Neuron (in vitro differentiated cells): ENCODE results near the gene ATP5F1B.
"Not testable (repeated sequence)": the region's sequence is repeated elsewhere in the genome, so short reads cannot be mapped to it uniquely, and the experiment has no call there.

Source experiments
- H2AFZ ChIP-seq: one replicate; pipeline ENCODE4 v1.6.1; 2013; ENCODE audit warnings: low read depth, mild to moderate bottlenecking, inconsistent platforms, low read length, moderate library complexity
- H3K27me3 ChIP-seq: one replicate; pipeline ENCODE4 v1.6.1; 2013; ENCODE audit warnings: low read length; ENCODE audit not compliant: insufficient read depth
- H3K36me3 ChIP-seq: one replicate; pipeline ENCODE4 v1.6.1; 2013; ENCODE audit warnings: low read length; ENCODE audit not compliant: insufficient read depth
- H3K4me1 ChIP-seq: one replicate; pipeline ENCODE4 v1.6.1; 2013; ENCODE audit warnings: low read length; ENCODE audit not compliant: insufficient read depth
- H3K4me3 ChIP-seq: 2 replicates; pipeline ENCODE4 v1.5.1; 2013; ENCODE audit warnings: mild to moderate bottlenecking, low read length, moderate library complexity
- H3K9me3 ChIP-seq: one replicate; pipeline ENCODE4 v1.6.1; 2013; ENCODE audit warnings: low read length

The ATP5F1B gene

GRCh38 chr12:56670836-56671235 is 25.1 kb upstream of the ATP5F1B start:
- H3K27me3 ChIP-seq: no peaks in the 10 kb centered on the region
- H3K36me3 ChIP-seq: peaks cover 72% of the 10 kb centered on the region
- H3K9me3 ChIP-seq: no peaks in the 10 kb centered on the region
- H3K4me1 ChIP-seq: no peaks in the 10 kb centered on the region
- H3K4me3 ChIP-seq: no peak overlapping the region
- H2AFZ ChIP-seq: no peak overlapping the region

- Histone ChIP-seq H3K9me3 (no peaks in the 10 kb centered on the region), H3K36me3 (peaks cover 90% of the 10 kb centered on the region), H3K4me1 (no peaks in the 10 kb centered on the region), H2AFZ (no peak overlapping the region), H3K27me3 (no peaks in the 10 kb centered on the region), H3K4me3 (no peak overlapping the region)
Observed at GRCh38 chr12:56668197-56668457, 22.3 kb upstream of the ATP5F1B start.

- H3K9me3 ChIP-seq: no peaks in the 10 kb centered on the region
- no peaks in the 10 kb centered on the region for H3K27me3 ChIP-seq
- no peak overlapping the region for H2AFZ ChIP-seq
- peaks cover 44% of the 10 kb centered on the region for H3K36me3 ChIP-seq
- no peak overlapping the region for H3K4me3 ChIP-seq
- H3K4me1 ChIP-seq: no peaks in the 10 kb centered on the region
Observed at GRCh38 chr12:56661979-56662638, 16.3 kb upstream of the ATP5F1B start.

GRCh38 chr12:56661560-56661959 is 15.8 kb upstream of the ATP5F1B start:
- H3K4me1 ChIP-seq: no peaks in the 10 kb centered on the region
- H3K4me3 ChIP-seq: no peak overlapping the region
- H2AFZ ChIP-seq: no peak overlapping the region
- no peaks in the 10 kb centered on the region for H3K9me3 ChIP-seq
- peaks cover 38% of the 10 kb centered on the region for H3K36me3 ChIP-seq
- H3K27me3 ChIP-seq: no peaks in the 10 kb centered on the region

GRCh38 chr12:56658921-56659320 is 13.1 kb upstream of the ATP5F1B start:
- Histone ChIP-seq H3K9me3 (no peaks in the 10 kb centered on the region), H3K36me3 (peaks cover 14% of the 10 kb centered on the region), H3K27me3 (no peaks in the 10 kb centered on the region), H2AFZ (no peak overlapping the region), H3K4me1 (no peaks in the 10 kb centered on the region), H3K4me3 (no peak overlapping the region)

GRCh38 chr12:56657416-56658379 is 11.9 kb upstream of the ATP5F1B start:
- Histone ChIP-seq H3K4me1 (no peaks in the 10 kb centered on the region), H3K4me3 (no peak overlapping the region), H2AFZ (no peak overlapping the region), H3K9me3 (peaks cover under 1% of the 10 kb centered on the region), H3K36me3 (peaks cover 4% of the 10 kb centered on the region), H3K27me3 (no peaks in the 10 kb centered on the region)

- not testable (repeated sequence) for H2AFZ ChIP-seq, H3K4me1 ChIP-seq, H3K4me3 ChIP-seq, H3K9me3 ChIP-seq, H3K36me3 ChIP-seq, H3K27me3 ChIP-seq
Observed at GRCh38 chr12:56653781-56654180, 8.0 kb upstream of the ATP5F1B start.

- not testable (repeated sequence) for H3K4me3 ChIP-seq, H2AFZ ChIP-seq, H3K27me3 ChIP-seq, H3K9me3 ChIP-seq
- Histone ChIP-seq H3K4me1 (peaks cover 19% of the 10 kb centered on the region), H3K36me3 (peaks cover 18% of the 10 kb centered on the region)
Observed at GRCh38 chr12:56648023-56648422, 2.2 kb upstream of the ATP5F1B start.

- Histone ChIP-seq H3K36me3 (peaks cover 37% of the 10 kb centered on the region), H3K4me1 (peaks cover 19% of the 10 kb centered on the region), H3K4me3 (peak overlapping the region; percentile 77), H2AFZ (no peak overlapping the region), H3K9me3 (no peaks in the 10 kb centered on the region), H3K27me3 (no peaks in the 10 kb centered on the region)
Observed at GRCh38 chr12:56645201-56645716, 525 bp downstream of the ATP5F1B start.

GRCh38 chr12:56644654-56645053 is 1.1 kb downstream of the ATP5F1B start:
- Histone ChIP-seq H3K4me1 (peaks cover 19% of the 10 kb centered on the region), H3K4me3 (peak overlapping the region; percentile 77), H3K9me3 (no peaks in the 10 kb centered on the region), H2AFZ (no peak overlapping the region), H3K36me3 (peaks cover 41% of the 10 kb centered on the region), H3K27me3 (no peaks in the 10 kb centered on the region)

- Histone ChIP-seq H3K4me1 (peaks cover 27% of the 10 kb centered on the region), H3K4me3 (no peak overlapping the region), H3K9me3 (no peaks in the 10 kb centered on the region), H3K36me3 (peaks cover 60% of the 10 kb centered on the region), H3K27me3 (no peaks in the 10 kb centered on the region), H2AFZ (no peak overlapping the region)
Observed at GRCh38 chr12:56641219-56641618, 4.6 kb downstream of the ATP5F1B start.

GRCh38 chr12:56637621-56638020 is 8.2 kb downstream of the ATP5F1B start:
- Histone ChIP-seq H3K9me3 (no peaks in the 10 kb centered on the region), H3K4me1 (peaks cover 40% of the 10 kb centered on the region), H3K36me3 (peaks cover 39% of the 10 kb centered on the region), H3K27me3 (no peaks in the 10 kb centered on the region), H2AFZ (no peak overlapping the region), H3K4me3 (no peak overlapping the region)

- Histone ChIP-seq H2AFZ (no peak overlapping the region), H3K4me1 (peaks cover 47% of the 10 kb centered on the region), H3K27me3 (no peaks in the 10 kb centered on the region), H3K9me3 (no peaks in the 10 kb centered on the region), H3K36me3 (peaks cover 32% of the 10 kb centered on the region), H3K4me3 (peak overlapping the region; percentile 83)
Observed at GRCh38 chr12:56636675-56637540, 8.9 kb downstream of the ATP5F1B start.
